ENCODE results near the gene SLC46A2. TPM values are rescaled to one million over a fixed set of nuclear protein-coding genes. Genes with fewer than 3 reads are reported as not detected.

Gene SLC46A2
- total and polyA plus RNA-seq, 5 donors from 2014 or later: 0.11 TPM; not detected in 4

DNA sequence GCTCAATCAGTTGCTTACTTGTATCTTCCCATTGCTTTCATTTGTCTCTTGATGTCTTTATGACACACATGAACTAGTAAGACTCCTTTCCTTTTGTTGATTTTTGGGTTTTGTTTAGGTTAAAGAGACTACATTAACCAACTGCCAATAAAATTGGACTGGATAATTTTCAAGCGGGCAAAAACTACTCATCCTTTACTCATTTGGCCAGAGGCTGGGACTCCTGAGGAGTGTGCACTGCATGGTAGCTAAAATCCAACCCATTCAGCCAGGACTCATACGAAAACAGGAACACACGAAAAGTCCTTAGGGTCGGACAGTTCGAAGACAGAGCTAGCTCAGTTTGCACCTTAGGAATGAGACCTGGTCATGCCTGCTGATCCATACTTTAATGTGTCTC is 6.0 kb downstream of the SLC46A2 start:
- H3K27ac ChIP-seq (ENCODE audit: insufficient read depth, low read length, poor library complexity, severe bottlenecking): no peak overlapping the region
- no peaks in the 10 kb centered on the region for H3K36me3 ChIP-seq (ENCODE audit: control insufficient read depth, insufficient read depth, low read length)
- H3K9me3 Mint-ChIP-seq: no peaks in the 10 kb centered on the region
- no peaks in the 10 kb centered on the region for H3K4me1 ChIP-seq (ENCODE audit: control insufficient read depth, insufficient read depth, low read length, poor library complexity, severe bottlenecking)
- H3K27ac Mint-ChIP-seq: no peak overlapping the region
- peaks cover 13% of the 10 kb centered on the region for H3K27me3 Mint-ChIP-seq
- H3K9me3 ChIP-seq (ENCODE audit: control insufficient read depth in 2 of 2, low read length in 2 of 2): no peaks in the 10 kb centered on the region
- ATAC-seq (ENCODE audit: low read depth in 2 of 2): no peak
- peaks cover 7% of the 10 kb centered on the region for H3K36me3 Mint-ChIP-seq
- no peaks in the 10 kb centered on the region for H3K4me1 Mint-ChIP-seq
- H3K4me3 ChIP-seq (ENCODE audit: low read depth, low read length): no peak overlapping the region
- H3K27me3 ChIP-seq (ENCODE audit: control insufficient read depth, insufficient read depth, low read length): no peaks in the 10 kb centered on the region
- no peak for DNase-seq
- H3K4me3 Mint-ChIP-seq: no peak overlapping the region

DNA sequence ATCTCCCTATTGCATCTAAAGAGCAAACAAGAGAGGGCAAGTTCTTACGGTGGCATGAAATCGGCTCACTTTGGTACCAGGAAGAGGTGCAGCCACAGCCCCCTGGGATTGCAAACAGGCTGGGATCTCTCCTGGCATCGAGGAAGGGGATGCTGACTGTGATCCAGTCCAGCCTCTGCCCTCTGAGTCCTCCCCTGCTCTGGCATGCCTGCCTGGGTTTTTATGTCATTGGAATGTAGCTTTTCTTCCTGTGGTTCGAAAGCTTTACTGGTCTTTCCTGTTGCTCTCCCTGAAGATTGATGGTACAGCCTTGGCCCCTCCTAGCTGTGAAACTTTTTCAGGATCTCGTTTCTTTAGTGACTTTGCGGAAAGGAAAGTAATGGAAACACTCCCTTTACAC is 6.6 kb downstream of the SLC46A2 start:
- Mint-ChIP-seq H3K4me3 (no peak overlapping the region), H3K4me1 (no peaks in the 10 kb centered on the region), H3K27me3 (peaks cover 6% of the 10 kb centered on the region), H3K27ac (no peak overlapping the region), H3K36me3 (peaks cover 7% of the 10 kb centered on the region), H3K9me3 (no peaks in the 10 kb centered on the region)
- Histone ChIP-seq H3K9me3 (ENCODE audit: control insufficient read depth in 2 of 2, low read length in 2 of 2) (no peaks in the 10 kb centered on the region), H3K36me3 (ENCODE audit: control insufficient read depth, insufficient read depth, low read length) (no peaks in the 10 kb centered on the region), H3K4me3 (ENCODE audit: low read depth, low read length) (no peak overlapping the region), H3K27me3 (ENCODE audit: control insufficient read depth, insufficient read depth, low read length) (no peaks in the 10 kb centered on the region), H3K4me1 (ENCODE audit: control insufficient read depth, insufficient read depth, low read length, poor library complexity, severe bottlenecking) (no peaks in the 10 kb centered on the region), H3K27ac (ENCODE audit: insufficient read depth, low read length, poor library complexity, severe bottlenecking) (no peak overlapping the region)
- DNase-seq: no peak
- no peak for ATAC-seq (ENCODE audit: low read depth in 2 of 2)

DNA sequence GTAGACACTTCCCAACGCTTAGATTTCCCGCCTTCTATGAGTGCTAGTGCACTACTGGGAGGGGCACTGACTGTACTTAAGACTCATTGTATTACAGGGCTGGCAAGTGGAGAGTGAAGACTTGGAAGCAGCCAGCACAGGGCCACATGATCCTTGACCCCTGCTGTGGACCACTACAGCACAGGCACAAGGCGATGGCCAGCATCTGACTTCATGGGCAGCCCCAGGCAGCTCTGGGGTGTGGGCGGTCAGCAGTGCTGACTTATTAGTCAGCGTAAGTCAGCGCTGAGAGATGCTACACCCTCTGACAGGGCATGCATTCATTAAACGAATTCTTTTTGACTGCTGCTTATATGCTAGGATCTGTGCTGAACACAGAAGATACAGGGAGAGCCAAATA is 9.3 kb downstream of the SLC46A2 start:
- no peak overlapping the region for H3K27ac ChIP-seq (ENCODE audit: insufficient read depth, low read length, poor library complexity, severe bottlenecking)

DNA sequence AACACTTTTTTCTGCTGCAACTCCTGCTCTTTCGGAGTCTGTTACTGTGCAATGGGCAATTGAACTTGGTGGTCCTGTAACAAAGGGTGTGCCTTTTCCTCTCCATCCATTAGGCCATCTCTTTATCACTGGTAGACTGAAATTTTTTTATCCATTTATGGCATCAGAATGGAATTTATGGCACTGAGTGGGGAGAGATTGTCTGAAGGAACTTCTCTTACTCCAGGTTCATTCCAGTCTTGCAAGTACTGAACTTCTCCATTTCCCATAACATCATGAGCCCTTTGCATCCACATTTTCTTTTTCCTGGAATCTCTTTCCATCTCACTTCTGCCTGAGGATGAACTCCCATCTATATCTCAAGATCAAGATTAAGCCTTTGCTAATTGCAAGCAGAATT is 10.0 kb downstream of the SLC46A2 start:
- no peaks in the 10 kb centered on the region for H3K27me3 ChIP-seq (ENCODE audit: control insufficient read depth, insufficient read depth, low read length)
- H3K27ac ChIP-seq (ENCODE audit: insufficient read depth, low read length, poor library complexity, severe bottlenecking): no peak overlapping the region
- no peaks in the 10 kb centered on the region for H3K9me3 ChIP-seq (ENCODE audit: control insufficient read depth in 2 of 2, low read length in 2 of 2)
- Mint-ChIP-seq H3K9me3 (no peaks in the 10 kb centered on the region), H3K27me3 (peaks cover 4% of the 10 kb centered on the region), H3K4me3 (no peak overlapping the region), H3K4me1 (peaks cover 0 to 2% (median 0%) of the 10 kb centered on the region in 4 donors), H3K36me3 (peaks cover 31% of the 10 kb centered on the region), H3K27ac (peak overlapping the region in 1 of 3 donors; percentile 83)
- DNase-seq (no peak), ATAC-seq (ENCODE audit: low read depth in 2 of 2) (no peak)
- no peaks in the 10 kb centered on the region for H3K4me1 ChIP-seq (ENCODE audit: control insufficient read depth, insufficient read depth, low read length, poor library complexity, severe bottlenecking)
- peaks cover 4% of the 10 kb centered on the region for H3K36me3 ChIP-seq (ENCODE audit: control insufficient read depth, insufficient read depth, low read length)
- H3K4me3 ChIP-seq (ENCODE audit: low read depth, low read length): no peak overlapping the region

More for the DNA sequence above, 9.3 kb downstream of the SLC46A2 start:
- H3K27me3 Mint-ChIP-seq: peaks cover 4% of the 10 kb centered on the region
- Histone ChIP-seq H3K27me3 (ENCODE audit: control insufficient read depth, insufficient read depth, low read length) (no peaks in the 10 kb centered on the region), H3K4me1 (ENCODE audit: control insufficient read depth, insufficient read depth, low read length, poor library complexity, severe bottlenecking) (no peaks in the 10 kb centered on the region), H3K36me3 (ENCODE audit: control insufficient read depth, insufficient read depth, low read length) (peaks cover under 1% of the 10 kb centered on the region), H3K9me3 (ENCODE audit: control insufficient read depth in 2 of 2, low read length in 2 of 2) (no peaks in the 10 kb centered on the region), H3K4me3 (ENCODE audit: low read depth, low read length) (no peak overlapping the region)
- peaks cover 26% of the 10 kb centered on the region for H3K36me3 Mint-ChIP-seq
- no peaks in the 10 kb centered on the region for H3K9me3 Mint-ChIP-seq
- peak overlapping the region in 1 of 3 donors; percentile 60 for H3K27ac Mint-ChIP-seq
- H3K4me3 Mint-ChIP-seq: no peak overlapping the region
- DNase-seq (no peak), ATAC-seq (ENCODE audit: low read depth in 2 of 2) (no peak)
- H3K4me1 Mint-ChIP-seq: peaks cover 0 to 2% (median 0%) of the 10 kb centered on the region in 4 donors

DNA sequence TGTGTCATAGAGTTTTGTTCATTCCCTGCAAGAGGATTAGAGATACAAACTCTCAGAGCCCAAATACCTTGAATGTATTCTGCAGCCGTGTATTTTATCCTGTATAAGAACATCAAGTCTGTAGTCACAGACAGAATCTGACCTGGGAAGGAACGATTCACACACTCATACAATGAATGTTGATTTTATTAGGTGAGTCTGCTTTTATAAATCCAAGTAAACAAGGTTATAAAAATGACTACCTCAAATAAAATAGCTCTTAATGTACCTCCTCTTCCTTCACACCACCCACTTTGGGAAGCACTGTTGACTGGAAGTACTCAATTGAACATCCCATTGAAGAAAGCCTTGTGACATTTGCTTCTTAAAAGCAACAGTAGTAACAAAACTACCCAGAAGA is 11.9 kb downstream of the SLC46A2 start:
- no peak for DNase-seq
- H3K9me3 ChIP-seq (ENCODE audit: control insufficient read depth in 2 of 2, low read length in 2 of 2): no peaks in the 10 kb centered on the region
- H3K27me3 Mint-ChIP-seq: peaks cover 4% of the 10 kb centered on the region
- no peaks in the 10 kb centered on the region for H3K9me3 Mint-ChIP-seq
- H3K4me3 ChIP-seq (ENCODE audit: low read depth, low read length): no peak overlapping the region
- H3K36me3 Mint-ChIP-seq: peaks cover 36% of the 10 kb centered on the region
- no peak for ATAC-seq (ENCODE audit: low read depth in 2 of 2)
- no peak overlapping the region for H3K27ac ChIP-seq (ENCODE audit: insufficient read depth, low read length, poor library complexity, severe bottlenecking)
- no peak overlapping the region for H3K4me3 Mint-ChIP-seq
- H3K36me3 ChIP-seq (ENCODE audit: control insufficient read depth, insufficient read depth, low read length): peaks cover 4% of the 10 kb centered on the region
- peaks cover 0 to 2% (median 0%) of the 10 kb centered on the region in 4 donors for H3K4me1 Mint-ChIP-seq
- H3K4me1 ChIP-seq (ENCODE audit: control insufficient read depth, insufficient read depth, low read length, poor library complexity, severe bottlenecking): no peaks in the 10 kb centered on the region
- H3K27me3 ChIP-seq (ENCODE audit: control insufficient read depth, insufficient read depth, low read length): no peaks in the 10 kb centered on the region
- no peak overlapping the region for H3K27ac Mint-ChIP-seq

DNA sequence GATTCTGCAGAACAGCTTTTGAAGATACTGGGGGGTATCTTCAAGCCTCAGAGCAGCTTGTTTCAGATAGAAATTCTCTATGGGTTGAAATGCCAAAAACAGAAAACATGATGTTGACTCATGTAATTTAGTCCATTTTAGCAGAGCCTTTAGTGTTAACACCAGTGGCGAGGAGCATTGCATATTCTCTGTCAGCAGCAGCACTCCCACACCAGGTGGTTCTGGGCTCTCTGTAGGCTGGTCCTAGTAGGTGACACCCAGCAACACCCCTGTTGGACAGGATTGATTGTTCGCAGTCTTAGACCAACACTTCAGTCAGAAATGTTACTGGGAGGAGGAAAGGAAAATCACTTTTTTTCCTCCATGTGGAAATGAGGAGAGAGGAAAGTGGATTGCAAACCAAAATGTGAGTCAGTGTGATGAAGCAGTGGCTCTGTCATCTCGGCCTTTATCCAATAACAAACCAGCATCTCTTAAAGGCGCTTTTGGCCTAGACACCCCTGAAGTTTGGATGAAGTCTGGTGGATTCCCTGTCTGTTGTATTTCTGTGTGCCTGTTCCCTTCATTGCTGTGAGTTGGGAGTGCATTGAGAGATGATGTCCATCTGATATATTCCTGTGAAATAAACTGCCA is 16.8 kb downstream of the SLC46A2 start:
- H3K27me3 ChIP-seq (ENCODE audit: control insufficient read depth, insufficient read depth, low read length): no peaks in the 10 kb centered on the region
- Mint-ChIP-seq H3K27ac (peak overlapping the region in 1 of 3 donors; percentile 26), H3K4me3 (no peak overlapping the region), H3K36me3 (peaks cover 57% of the 10 kb centered on the region), H3K4me1 (peaks cover 0 to 4% (median 0%) of the 10 kb centered on the region in 4 donors), H3K27me3 (no peaks in the 10 kb centered on the region), H3K9me3 (no peaks in the 10 kb centered on the region)
- DNase-seq (no peak), ATAC-seq (ENCODE audit: low read depth in 2 of 2) (no peak)
- peaks cover 8% of the 10 kb centered on the region for H3K36me3 ChIP-seq (ENCODE audit: control insufficient read depth, insufficient read depth, low read length)
- H3K4me1 ChIP-seq (ENCODE audit: control insufficient read depth, insufficient read depth, low read length, poor library complexity, severe bottlenecking): no peaks in the 10 kb centered on the region
- no peak overlapping the region for H3K27ac ChIP-seq (ENCODE audit: insufficient read depth, low read length, poor library complexity, severe bottlenecking)
- no peak overlapping the region for H3K4me3 ChIP-seq (ENCODE audit: low read depth, low read length)
- no peaks in the 10 kb centered on the region for H3K9me3 ChIP-seq (ENCODE audit: control insufficient read depth in 2 of 2, low read length in 2 of 2)

DNA sequence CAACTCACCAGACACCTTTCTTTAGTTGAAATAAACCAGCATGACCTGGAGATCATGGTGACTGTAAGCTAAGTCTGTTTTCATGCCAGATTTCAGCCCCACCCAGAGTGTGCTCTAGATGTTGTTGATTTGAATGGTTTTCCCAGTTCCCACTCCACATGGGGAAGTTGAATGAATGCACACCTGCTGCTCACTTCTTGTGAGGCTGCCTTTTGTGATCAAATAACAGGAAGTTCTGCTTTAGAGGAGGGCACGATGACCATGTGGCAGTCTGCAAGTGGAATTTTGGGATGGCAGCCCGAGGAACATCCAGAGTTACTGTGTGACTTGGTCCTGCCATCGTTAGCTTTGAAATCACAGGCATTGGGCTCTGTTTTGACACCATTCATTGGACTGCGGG is 18.7 kb downstream of the SLC46A2 start:
- H3K36me3 ChIP-seq (ENCODE audit: control insufficient read depth, insufficient read depth, low read length): peaks cover 15% of the 10 kb centered on the region
- H3K27me3 Mint-ChIP-seq: no peaks in the 10 kb centered on the region
- no peaks in the 10 kb centered on the region for H3K9me3 ChIP-seq (ENCODE audit: control insufficient read depth in 2 of 2, low read length in 2 of 2)
- no peaks in the 10 kb centered on the region for H3K9me3 Mint-ChIP-seq
- no peaks in the 10 kb centered on the region for H3K4me1 ChIP-seq (ENCODE audit: control insufficient read depth, insufficient read depth, low read length, poor library complexity, severe bottlenecking)
- DNase-seq (no peak), ATAC-seq (ENCODE audit: low read depth in 2 of 2) (no peak)
- no peak overlapping the region for H3K4me3 ChIP-seq (ENCODE audit: low read depth, low read length)
- H3K27ac Mint-ChIP-seq: no peak overlapping the region
- H3K27ac ChIP-seq (ENCODE audit: insufficient read depth, low read length, poor library complexity, severe bottlenecking): no peak overlapping the region
- no peak overlapping the region for H3K4me3 Mint-ChIP-seq
- peaks cover 0 to 4% (median 0%) of the 10 kb centered on the region in 4 donors for H3K4me1 Mint-ChIP-seq
- no peaks in the 10 kb centered on the region for H3K27me3 ChIP-seq (ENCODE audit: control insufficient read depth, insufficient read depth, low read length)
- H3K36me3 Mint-ChIP-seq: peaks cover 54% of the 10 kb centered on the region

DNA sequence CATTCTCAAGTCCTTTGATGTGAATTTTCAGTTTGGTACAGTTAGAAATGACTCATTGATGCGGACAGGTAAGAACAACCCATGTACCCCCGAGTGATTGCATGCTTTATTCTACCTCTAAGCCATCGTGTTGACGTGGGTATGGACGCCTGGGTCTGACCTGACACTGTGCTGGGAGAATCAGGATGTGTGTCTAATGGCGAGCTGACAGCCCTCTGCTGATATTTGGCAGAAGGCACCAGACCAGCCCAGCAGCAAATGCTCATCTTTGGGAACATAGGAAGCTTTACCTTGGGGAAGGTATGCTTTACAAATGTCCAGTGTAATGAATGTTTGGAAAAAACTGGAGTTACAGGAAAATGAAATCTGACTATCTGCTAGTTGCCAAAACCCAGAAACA is 20.1 kb downstream of the SLC46A2 start:
- H3K9me3 ChIP-seq (ENCODE audit: control insufficient read depth in 2 of 2, low read length in 2 of 2): no peaks in the 10 kb centered on the region
- peaks cover 47% of the 10 kb centered on the region for H3K36me3 Mint-ChIP-seq
- no peaks in the 10 kb centered on the region for H3K9me3 Mint-ChIP-seq

More for the DNA sequence above, 20.1 kb downstream of the SLC46A2 start:
- Histone ChIP-seq H3K27ac (ENCODE audit: insufficient read depth, low read length, poor library complexity, severe bottlenecking) (no peak overlapping the region), H3K4me1 (ENCODE audit: control insufficient read depth, insufficient read depth, low read length, poor library complexity, severe bottlenecking) (no peaks in the 10 kb centered on the region), H3K36me3 (ENCODE audit: control insufficient read depth, insufficient read depth, low read length) (peaks cover 11% of the 10 kb centered on the region), H3K27me3 (ENCODE audit: control insufficient read depth, insufficient read depth, low read length) (no peaks in the 10 kb centered on the region), H3K4me3 (ENCODE audit: low read depth, low read length) (no peak overlapping the region)
- H3K4me1 Mint-ChIP-seq: peaks cover 0 to 6% (median 0%) of the 10 kb centered on the region in 4 donors
- no peak for DNase-seq
- H3K27me3 Mint-ChIP-seq: no peaks in the 10 kb centered on the region
- no peak overlapping the region for H3K4me3 Mint-ChIP-seq
- ATAC-seq (ENCODE audit: low read depth in 2 of 2): no peak
- no peak overlapping the region for H3K27ac Mint-ChIP-seq
